ENCODE data around the gene RAMP1. TPM values are rescaled to one million over a fixed set of nuclear protein-coding genes. Genes with fewer than 3 reads are reported as not detected.
"Not testable (repeated sequence)": the region's sequence is repeated elsewhere in the genome, so short reads cannot be mapped to it uniquely, and the experiment has no call there.

The RAMP1 gene
- total and polyA plus RNA-seq, 2 of the 4 experiments (the other 2 are of a cell fraction), result 15.8 to 77.1 TPM

DNA sequence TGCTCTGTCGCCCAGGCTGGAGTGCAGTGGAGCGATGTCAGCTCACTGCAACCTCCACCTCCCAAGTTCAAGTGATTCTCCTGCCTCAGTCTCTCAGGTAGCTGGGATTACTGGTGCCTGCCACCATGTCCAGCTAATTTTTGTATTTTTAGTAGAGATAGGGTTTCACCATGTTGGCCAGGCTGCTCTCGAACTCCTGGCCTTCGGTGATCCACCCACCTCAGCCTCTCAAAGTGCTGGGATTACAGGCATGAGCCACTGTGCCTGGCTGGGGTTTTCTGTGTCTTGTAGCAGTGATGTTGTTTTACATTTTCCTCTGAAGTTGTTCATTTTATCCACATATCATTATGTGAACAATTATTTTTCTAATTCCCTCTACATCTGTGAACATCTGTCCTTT, 8.7 kb downstream of the RAMP1 start:
- H3K9me1 ChIP-seq (ENCODE audit: insufficient read depth, low read length), result peaks cover 23% of the 10 kb centered on the region
- H3K4ac ChIP-seq (ENCODE audit: low read depth, low read length); H3K23ac ChIP-seq (ENCODE audit: low read depth, low read length); H3K4me2 ChIP-seq (ENCODE audit: low read depth, low read length); CTCF ChIA-PET; H2BK120ac ChIP-seq (ENCODE audit: low read depth, low read length); H4K91ac ChIP-seq (ENCODE audit: insufficient read depth, low read depth, low read length); H4K20me1 ChIP-seq (ENCODE audit: insufficient read depth, low read length); H2AFZ ChIP-seq (replicated peaks; ENCODE audit: low read length, poor library complexity); H3K18ac ChIP-seq (ENCODE audit: low read depth, low read length); BruUV-seq (replicated peaks); H2BK20ac ChIP-seq (ENCODE audit: low read depth, low read length); intact Hi-C loops (cut with micrococcal nuclease); H3K27me3 ChIP-seq (ENCODE audit: control insufficient read depth, insufficient read depth, low read length); H3K14ac ChIP-seq (replicated peaks; ENCODE audit: low read depth, low read length); H3K36me3 ChIP-seq (ENCODE audit: control insufficient read depth, insufficient read depth, low read length); in situ Hi-C loops (cut with MboI; ENCODE audit: low sequenced_read_pairs); H2AK5ac ChIP-seq (ENCODE audit: low read depth, low read length); ATAC-seq (ENCODE audit: low read depth); H3K27ac ChIP-seq (ENCODE audit: insufficient read depth, low read length); POLR2A ChIA-PET (ENCODE audit: unreplicated experiment); H2BK5ac ChIP-seq (ENCODE audit: low read depth, low read length, poor library complexity, severe bottlenecking); H2BK15ac ChIP-seq (ENCODE audit: low read depth, low read length); H3K4me3 ChIP-seq (ENCODE audit: insufficient read depth, low read depth, low read length); H4K8ac ChIP-seq (ENCODE audit: low read depth in 2 of 2, low read length in 2 of 2); dilution Hi-C loops (cut with HindIII; ENCODE audit: low sequenced_read_pairs, unreplicated experiment); H2AK9ac ChIP-seq (replicated peaks; ENCODE audit: low read depth, low read length, poor library complexity); H3K56ac ChIP-seq (ENCODE audit: extremely low read depth, insufficient read depth, low read length); DNase-seq; H3K9me3 ChIP-seq (ENCODE audit: control insufficient read depth, insufficient read depth, low read length); H4K5ac ChIP-seq (ENCODE audit: low read depth, low read length); H3K9ac ChIP-seq (ENCODE audit: low read depth, low read length): not testable (repeated sequence)
- H3K4me1 ChIP-seq (ENCODE audit: control insufficient read depth, insufficient read depth, low read length), result peaks cover 27% of the 10 kb centered on the region
- peaks cover 0 to 27% of the 10 kb centered on the region in 2 experiments; a peak in 2 of 4 replicates for H3K79me1 ChIP-seq (ENCODE audit: low read depth in 1 of 2, low read length in 2 of 2)
- no CpG with 5 or more reads among the region's 4 CpGs for WGBS, 2 experiments (ENCODE audit: extremely low coverage in 2 of 2, insufficient read length in 1 of 2)
